Stimulated activated CD4-positive, alpha-beta T cell treated with anti-CD3 and anti-CD28 coated beads, Interleukin-1b, Interleukin-23, amount 100 ng/mL, for 1 hour (primary cell): ENCODE measurements around the gene FOXP2.
"Not testable (repeated sequence)": the region's sequence is repeated elsewhere in the genome, so short reads cannot be mapped to it uniquely, and the experiment has no call there.

Experiments
- DNase-seq, 2 donors: peaks; one replicate each; pipeline ENCODE4 v3.0.0-alpha.2; 2020; ENCODE audit warnings: low read depth in 2 of 2

The FOXP2 gene

DNA sequence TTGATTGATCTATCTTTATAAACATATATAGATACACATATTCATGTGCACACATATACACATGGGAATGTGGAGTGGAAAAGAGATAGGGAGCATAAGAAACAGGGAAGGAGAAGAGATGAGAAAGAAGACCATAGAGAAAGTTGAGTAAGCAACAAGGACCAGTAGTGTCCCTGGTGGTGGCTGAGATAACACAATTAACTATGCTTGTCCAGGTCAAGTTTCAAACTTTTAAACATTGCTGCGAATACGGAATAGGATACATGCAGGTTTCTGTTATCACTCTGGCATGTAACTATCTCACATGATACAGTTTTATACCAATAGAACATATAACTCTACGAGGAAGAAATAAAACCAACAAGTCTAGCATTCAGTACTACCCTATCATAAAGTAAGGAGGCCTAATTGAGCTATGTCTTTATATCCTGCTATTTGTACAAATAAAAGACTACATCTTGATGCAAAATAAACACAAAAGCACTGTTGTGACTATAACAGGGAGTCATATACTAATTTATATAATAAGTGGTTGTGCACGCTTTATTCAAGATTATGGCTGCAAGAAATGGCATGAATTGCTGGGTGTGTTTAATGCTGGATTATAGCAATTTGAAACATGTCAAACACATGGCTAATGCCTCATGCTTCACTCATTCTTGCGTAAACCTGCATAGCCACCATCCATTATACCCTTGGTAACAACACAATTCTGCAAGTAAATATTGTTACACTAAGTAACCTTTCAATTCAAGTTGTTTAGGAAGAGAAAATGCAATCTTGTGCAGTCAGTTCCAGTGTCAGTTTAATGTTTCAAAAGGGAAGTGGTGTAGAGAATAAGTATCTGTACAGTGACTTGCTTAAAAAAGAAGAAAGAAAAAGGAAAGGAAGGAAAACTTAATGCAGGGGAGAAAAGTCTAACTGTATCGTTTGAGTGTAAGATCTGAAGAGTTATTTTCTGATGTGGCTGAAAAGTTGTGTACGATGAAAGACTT, 8.2 kb downstream of the FOXP2 start:
- no peak for DNase-seq

DNA sequence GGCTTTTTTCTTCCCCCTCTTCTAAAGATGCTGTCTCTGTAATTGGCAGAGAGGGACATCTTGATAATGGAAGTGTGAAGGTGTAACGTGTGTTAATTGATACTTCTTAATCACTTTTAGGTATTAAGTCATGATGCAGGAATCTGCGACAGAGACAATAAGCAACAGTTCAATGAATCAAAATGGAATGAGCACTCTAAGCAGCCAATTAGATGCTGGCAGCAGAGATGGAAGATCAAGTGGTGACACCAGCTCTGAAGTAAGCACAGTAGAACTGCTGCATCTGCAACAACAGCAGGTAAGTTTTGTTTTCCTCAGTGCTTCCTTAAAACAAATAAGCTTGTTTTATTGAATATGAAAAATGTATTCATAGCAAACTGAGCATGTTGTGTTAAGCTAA, 11.8 kb downstream of the FOXP2 start:
- no peak for DNase-seq

DNA sequence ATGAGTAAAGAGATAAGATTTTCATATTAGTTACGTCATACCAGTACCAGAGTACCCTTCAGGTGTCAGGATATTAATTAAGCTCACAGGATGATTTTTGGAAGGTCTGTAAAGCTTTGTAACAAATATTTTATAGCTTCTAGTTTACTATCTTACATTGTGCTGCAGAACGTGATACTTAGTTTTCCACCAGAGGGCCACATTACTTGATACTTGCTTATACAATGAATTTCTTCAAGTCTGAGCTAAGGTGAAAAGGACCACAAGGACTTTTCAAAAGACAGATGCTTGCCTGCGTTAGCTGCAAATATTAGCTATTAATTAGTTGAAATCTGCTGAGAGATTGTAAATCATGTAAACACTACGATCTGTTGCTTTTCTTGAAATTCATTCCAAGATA, 12.2 kb downstream of the FOXP2 start:
- no peak for DNase-seq

DNA sequence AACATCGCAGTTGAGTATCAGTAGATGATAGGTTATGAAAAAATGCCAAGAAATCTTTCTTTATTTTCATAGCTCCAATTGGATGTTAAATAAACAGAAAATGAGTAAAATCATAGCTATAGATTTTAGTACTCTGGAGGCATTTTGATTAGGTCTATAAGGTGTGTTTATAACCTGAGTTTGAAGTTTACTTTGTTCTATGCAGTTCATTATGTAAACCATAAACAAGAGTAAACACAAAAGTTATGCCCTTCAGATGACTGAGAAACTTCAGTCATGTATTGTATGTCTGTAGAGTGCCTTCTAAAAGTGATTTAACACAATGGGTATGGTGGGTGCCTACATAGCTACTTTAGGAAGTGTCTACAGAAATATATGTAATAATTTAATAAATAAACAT, 13.6 kb downstream of the FOXP2 start:
- no peak for DNase-seq

DNA sequence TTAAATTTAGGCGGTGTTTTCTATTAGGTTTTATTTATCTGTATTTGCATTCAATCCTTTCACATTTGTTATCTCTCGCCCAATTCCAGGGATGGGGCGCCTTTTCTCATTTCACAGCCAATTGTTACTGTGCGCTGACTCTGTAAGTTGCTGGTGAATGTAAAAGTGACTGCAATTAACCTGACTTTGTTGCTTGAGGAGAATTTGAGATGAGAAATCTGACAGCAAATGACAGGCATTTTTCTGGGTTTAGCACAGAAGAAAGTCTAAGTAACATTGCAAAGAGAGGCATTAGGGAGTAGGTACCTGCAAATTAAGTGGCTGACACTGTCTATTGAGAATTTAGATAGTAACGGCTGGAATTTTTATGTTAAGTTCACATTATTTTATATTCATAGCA, 16.6 kb downstream of the FOXP2 start:
- no peak for DNase-seq

DNA sequence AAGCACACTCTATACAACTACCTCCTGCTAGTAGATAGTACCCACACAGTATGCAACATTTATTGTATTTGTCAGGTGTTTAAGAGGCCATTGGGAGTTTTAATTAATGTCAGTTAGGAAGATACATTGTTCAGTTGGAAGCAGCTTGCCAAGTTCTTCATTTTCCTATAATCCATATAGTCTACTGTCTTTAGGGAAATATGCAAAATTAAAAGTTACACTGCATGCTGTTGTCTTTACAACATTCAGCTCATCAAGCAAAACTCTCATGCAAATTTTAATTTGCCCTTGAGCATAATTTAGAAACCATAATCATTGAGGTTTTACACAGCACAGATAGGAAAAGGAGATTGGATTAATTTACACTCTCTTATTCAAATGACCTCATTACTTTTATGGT, 17.4 kb downstream of the FOXP2 start:
- no peak for DNase-seq

DNA sequence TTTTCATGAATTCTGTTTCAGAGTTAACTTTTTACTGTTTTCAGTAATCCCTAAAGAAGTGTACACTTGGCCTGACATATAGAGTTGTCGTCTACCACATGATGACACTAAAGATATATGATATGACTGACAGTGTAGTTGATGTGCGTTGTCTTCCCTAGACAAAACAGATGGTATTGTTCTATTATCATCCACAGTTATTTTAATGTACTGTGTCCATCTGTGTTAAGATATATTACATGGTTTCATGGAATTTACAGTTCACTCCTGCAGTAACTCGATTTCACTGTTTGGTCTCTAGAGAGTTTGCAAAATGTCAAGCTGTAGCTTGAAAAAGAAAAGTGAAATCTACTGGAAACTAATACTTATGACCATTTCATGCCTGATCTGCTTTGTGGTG, 18.1 kb downstream of the FOXP2 start:
- no peak for DNase-seq

DNA sequence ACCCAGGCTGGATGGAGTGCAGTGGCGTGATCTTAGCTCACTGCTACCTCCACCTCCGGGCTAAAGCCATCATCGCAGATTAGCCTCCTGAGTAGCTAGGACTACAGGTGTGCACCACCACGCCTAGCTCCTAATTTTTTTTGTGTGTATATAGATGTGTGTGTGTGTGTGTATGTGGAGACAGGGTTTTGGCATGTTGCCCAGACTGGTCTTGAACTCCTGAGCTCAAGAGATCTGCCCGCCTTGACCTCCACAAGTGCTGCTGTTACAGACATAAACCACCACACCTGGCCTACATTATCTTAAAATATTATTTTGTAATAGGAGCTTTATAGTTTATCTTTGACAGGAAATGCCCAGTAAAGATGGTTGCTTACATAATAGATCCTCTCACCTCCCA, 25.0 kb downstream of the FOXP2 start:
- no peak for DNase-seq

DNA sequence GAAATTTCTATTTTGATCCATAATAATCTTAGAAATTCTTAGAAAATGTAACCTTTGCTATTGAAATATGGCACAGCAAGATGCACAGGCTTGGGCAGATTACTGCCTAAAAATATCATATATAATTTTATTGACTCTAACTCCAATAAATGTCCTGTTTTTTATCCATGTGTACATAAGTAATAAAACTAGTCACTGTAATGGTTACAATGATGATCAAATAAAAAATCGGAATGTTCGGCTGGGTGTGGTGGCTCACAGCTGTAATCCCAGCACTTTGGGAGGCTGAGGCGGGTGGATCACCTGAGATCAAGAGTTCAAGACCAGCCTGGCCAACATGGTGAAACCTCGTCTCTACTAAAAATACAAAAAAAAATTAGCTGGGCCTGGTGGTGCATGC, 26.3 kb downstream of the FOXP2 start:
- not testable (repeated sequence) for DNase-seq

DNA sequence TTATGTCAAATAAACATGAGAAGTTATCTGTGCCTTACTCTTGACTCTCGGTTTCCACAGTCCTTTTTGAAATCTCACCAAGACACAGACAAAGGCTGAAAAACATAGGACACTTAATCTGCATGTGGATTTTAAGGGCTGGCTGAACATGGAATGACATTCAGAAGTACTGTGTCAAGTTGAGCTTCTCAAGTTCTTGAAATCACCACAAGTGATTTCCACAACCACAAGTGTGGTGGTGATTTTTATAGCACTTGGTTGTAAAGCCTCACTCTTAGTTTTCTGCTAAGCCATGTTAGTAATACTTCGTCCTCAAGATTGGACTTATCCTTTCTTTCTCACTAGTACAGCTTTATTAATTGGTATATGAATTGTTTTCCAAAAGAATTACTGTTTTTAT, 29.6 kb downstream of the FOXP2 start:
- DNase-seq: no peak

DNA sequence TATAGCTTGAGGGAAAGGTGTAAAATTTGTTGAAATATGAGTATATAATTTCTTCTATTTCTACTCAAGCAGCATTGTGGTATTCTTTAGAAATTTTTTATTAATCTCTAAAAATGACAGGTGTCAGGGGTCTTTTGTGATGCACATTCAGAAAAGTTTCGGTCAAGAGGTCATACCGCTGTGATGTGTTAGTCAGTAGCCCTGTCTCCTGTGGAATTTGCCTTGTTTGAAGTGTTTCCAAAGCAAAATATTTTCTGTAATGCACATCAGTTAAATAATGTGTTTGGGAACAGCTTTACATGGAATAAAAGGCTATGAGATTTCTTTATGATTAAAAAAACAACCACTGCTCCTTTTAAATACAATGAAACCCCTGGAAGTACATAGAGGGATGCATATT, 35.8 kb downstream of the FOXP2 start:
- no peak for DNase-seq

DNA sequence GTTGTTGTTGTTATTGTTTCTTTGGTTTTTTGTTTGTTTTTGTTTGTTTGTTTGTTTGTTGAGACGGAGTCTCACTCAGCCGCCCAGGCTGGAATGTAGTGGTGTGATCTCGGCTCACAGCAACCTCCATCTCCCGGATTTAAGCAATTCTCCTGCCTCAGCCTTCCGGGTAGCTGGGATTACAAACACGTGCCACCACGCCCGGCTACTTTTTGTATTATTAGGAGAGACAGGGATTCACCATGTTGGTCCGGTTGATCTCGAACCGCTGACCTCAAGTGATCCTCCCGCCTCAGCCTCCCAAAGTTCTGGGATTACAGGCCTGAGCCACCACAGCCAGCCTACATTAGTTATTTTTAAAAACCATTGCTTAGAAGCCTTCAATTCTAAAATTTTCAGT, 45.0 kb downstream of the FOXP2 start:
- no peak for DNase-seq

DNA sequence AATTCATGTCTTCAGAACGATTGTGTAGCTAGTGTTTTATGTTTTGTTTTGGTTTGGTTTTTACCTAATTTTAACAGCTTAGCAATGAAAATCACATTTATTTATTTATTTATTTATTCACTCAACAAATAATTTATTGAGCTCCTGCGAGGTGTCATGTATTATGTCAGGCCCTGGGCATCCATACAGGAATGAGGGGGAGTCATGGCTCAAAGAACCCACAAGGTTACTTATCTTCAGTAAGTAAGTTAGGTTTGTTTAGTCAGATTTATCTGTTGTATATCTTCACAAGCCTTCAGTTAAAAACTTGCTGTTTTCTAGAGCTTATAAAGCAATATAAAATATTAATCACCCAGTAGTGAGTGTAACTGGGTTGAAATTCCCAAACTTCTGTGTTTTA, 45.4 kb downstream of the FOXP2 start:
- DNase-seq: no peak

DNA sequence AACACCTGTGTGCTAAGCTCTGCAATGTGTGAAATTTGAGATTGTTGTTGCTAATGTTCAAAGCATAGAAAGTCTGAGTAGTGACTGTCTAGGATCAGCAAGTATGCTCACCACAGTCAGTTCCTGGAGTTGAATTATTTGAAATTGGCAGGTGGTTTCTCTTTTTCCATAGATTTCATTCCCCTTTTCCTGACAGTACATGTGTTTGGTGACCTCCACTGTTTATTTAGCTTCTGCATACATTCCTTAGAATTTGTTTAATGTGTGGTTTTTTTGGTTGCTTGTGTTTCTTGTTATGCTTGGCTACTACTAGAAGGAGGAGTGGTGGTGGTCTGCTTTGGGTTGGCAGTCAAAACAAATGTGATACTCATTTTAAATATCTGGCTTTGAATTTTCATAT, 52.3 kb downstream of the FOXP2 start:
- DNase-seq: no peak

DNA sequence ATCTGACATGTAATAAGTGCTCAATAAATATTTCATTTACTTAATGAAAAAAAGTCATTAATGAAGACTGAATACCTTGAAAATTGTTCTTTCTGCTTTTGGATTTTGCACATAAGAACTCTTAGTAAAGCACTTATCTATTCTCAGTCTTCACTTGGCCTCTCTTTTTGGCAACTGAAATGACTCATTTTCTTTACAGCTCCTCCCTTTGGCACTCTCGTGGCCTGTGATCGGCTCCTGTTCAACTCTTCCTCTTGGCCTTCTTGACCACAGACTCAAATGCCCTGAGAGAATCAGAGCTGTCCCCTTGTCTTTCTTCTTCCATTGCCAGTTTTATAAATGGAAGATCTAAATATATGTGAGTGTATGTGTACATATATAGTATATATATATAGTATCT, 54.2 kb downstream of the FOXP2 start:
- DNase-seq: no peak

DNA sequence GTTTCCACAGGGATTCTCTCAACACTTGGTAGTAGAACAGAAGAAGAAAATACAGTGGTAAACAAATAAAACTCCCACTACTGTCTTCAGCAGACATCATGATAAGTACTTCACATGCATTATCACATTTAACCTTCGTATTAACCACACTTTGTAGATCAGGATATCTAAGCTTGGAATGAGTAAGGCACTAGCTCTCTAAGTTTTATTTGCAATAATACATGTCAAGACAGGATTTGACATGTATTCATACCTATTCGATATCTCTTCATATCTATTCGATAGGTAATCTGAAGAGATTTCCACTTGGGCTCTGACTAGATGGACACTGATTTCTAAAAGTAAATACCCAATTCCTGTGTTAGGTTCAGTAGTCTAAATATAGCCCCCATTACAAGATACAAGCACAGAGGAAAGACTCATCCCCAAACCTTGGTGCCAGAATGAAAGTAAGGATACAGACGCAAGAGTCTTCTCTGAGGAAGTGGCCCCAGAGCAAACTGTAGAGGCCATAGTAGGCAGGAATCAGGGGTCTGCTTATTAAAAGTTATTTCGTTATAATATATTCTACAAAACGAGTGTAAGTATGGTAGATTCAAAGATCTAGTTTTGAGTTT, 58.4 kb downstream of the FOXP2 start:
- DNase-seq: no peak

DNA sequence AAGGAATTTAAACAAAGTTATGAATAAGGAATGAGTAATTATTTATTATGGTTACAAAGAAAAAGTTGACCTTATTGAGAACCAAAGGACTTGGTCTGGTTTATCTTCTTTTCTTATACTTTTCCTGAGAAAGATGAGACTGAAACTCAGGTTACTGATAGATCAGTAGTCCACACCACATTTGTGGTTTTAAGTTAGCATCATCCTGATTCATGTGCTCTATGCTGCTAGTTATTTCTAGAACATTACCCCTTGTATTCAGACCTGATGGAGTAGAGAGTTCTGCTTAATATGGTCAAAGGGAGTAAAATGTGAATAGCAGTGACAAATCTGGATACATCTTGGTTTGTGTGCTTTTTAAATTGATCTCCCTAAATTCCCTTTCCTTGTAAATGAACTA, 63.8 kb downstream of the FOXP2 start:
- DNase-seq: no peak

DNA sequence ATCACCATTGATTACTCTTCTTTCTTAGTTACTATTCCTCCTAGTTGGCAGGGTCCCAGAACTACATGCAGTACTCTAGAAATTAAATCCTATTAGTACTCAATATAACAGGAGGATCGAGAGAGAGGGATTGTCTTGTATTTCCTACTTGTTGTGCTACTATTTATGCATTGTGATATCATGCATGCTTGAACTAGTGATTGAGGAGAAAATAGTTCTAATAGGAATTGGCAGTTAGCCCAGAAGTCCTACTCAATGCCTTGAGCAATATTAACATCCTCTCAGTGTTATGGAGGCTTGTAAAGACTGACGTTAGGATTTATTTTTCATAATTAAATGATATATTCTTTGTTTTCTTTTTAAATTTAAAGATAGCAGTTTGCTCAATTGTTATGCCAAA, 67.4 kb downstream of the FOXP2 start:
- DNase-seq: no peak

DNA sequence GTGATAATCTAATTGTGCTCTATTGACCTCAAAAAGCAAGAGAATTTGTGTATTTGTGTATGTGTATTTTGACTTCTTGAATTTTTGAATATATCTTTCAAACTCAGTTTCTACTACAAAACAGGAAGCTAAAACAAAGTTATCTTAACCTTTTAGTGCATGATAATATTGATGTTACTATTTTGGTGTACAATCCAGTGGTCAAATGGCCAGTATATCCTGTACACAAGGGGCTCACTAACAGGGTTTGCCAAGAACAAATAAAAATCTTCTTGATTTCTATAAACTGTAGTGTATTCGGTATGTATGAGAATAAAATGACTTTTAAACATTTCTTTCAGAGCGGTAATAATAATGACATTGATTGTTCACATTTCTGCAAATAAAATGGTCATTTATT, 69.6 kb downstream of the FOXP2 start:
- DNase-seq: no peak

DNA sequence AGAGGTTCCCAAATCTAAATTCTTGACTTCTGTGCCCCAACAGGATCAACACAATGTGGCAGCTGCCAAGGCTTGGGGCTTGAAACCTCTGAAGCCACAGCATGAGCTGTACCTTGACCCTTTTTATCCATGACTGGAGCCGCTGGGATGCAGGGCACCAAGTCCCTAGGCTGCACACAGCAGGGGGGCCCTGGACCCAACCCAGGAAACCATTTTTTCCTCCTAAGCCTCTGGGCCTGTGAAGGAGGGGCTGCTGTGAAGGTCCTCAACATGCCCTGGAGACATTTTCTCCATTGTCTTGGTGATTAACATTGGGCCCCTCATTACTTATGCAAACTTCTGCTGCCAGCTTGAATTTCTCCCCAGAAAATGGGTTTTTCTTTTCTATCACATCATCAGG, 72.6 kb downstream of the FOXP2 start:
- no peak for DNase-seq

DNA sequence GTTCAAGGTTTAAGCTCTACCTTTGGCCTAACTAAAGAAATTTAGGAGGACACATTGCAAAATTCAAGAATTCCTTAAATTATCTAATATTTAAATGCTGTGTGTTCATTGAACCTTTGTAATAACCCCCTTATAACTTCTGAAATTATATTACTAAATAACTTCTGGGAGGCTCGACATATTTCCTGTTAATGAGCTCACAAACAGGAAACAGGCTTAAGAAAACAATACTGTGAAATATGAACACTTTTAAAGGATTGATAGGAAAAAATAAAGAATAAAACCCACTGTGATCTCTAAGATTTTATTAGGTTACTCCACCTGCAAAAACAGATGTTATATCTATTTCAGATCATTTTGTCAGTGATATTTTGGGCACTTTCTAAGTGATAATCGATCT, 74.1 kb downstream of the FOXP2 start:
- DNase-seq: no peak

DNA sequence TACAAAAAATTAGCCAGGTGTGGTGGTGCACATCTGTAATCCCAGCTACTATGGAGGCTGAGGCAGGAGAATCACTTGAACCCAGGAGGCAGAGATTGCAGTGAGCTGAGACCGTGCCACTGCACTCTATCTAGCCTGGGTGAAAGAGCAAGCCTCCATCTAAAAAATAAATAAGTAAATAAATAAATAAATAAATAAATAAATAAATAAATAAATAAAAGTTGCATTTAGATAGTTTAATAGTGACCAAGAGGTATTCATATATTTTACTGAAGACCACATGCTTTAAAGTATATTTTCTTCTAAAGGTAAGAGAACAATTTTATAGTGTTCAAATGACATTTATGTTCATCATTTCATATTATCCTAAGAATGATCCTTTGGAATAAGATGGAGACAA, 82.9 kb downstream of the FOXP2 start:
- not testable (repeated sequence) for DNase-seq

DNA sequence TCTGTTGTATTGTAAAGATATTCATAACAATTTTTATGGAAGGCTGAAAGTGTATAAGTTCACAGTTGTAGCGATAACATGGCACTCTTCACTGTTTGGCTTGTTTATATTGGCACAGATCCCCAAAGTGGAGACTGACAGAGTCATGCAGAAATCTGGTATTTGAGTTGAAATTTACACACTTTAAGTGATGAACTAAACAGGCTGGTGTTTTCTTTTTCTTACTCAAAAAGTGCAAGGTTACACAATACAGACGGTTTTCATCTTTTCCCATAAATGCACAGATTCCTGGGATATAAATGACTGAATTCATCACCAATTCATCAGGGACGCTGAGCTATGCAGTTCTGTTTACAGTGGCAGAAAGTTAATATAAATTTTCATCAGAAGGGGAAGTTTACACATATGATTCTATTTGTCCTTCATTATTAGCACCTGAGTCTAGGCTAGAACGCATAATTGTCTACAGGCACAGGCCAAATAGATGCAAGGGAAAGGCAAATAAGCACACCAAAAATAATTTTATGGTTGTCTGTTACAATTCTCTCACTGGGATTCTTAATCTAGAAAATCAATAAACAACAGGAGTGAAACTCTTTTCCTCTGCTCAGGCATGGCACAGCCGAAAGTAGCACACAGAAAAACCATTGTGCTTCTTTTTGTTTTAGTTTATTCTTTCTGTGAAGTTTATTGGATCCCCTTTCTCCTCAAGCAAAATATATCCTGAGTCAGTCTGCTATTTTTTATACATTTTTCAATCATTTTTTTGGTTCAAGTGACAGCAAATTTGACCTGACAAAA, 88.0 kb downstream of the FOXP2 start:
- no peak for DNase-seq
